HepG2 (cell line): ENCODE results near the gene HLCS. TPM values are rescaled to one million over a fixed set of nuclear protein-coding genes. Genes with fewer than 3 reads are reported as not detected.

Experiments
- FOXA3 ChIP-seq: IDR thresholded peaks from 2 replicates; pipeline ENCODE4 v1.6.1; 2016; ENCODE audit warnings: missing genetic modification reagents, missing compliant biosample characterization
- MIER2 ChIP-seq: IDR thresholded peaks from 2 replicates; pipeline ENCODE4 v1.6.1; 2016; ENCODE audit warnings: missing biosample characterization, missing genetic modification reagents
- MXD1 ChIP-seq: sonication (generic); formaldehyde crosslinking; IDR thresholded peaks from 2 replicates; pipeline ENCODE4 v1.4.0; 2020; ENCODE audit warnings: mild to moderate bottlenecking, missing genetic modification reagents
- PATZ1 ChIP-seq: sonication (generic); formaldehyde crosslinking; IDR thresholded peaks from 2 replicates; pipeline ENCODE4 v1.4.0; 2020; ENCODE audit warnings: missing genetic modification reagents
- TCF7L2 ChIP-seq: IDR thresholded peaks from 2 replicates; pipeline ENCODE4 v1.6.1; 2011; ENCODE audit warnings: mild to moderate bottlenecking, low read depth, low read length, moderate library complexity
- XRCC5 ChIP-seq: fragments of 200-400 bp; formaldehyde crosslinking; optimal IDR thresholded peaks from 2 replicates; pipeline ENCODE3; 2017; ENCODE audit warnings: mild to moderate bottlenecking, low read length
- ZBTB10 ChIP-seq: sonication (generic); formaldehyde crosslinking; IDR thresholded peaks from 2 replicates; pipeline ENCODE4 v1.4.0; 2020; ENCODE audit warnings: missing genetic modification reagents, borderline replicate concordance
- ZFP1 ChIP-seq: IDR thresholded peaks from 2 replicates; pipeline ENCODE4 v1.6.1; 2016
- ZFP36L2 ChIP-seq: sonication (generic); formaldehyde crosslinking; IDR thresholded peaks from 2 replicates; pipeline ENCODE4 v1.4.0; 2020; ENCODE audit warnings: missing genetic modification reagents
- ZIK1 ChIP-seq: sonication (generic); formaldehyde crosslinking; IDR thresholded peaks from 2 replicates; pipeline ENCODE4 v1.5.0; 2020; ENCODE audit warnings: mild to moderate bottlenecking, low read depth, missing genetic modification reagents, borderline replicate concordance
- ZNF160 ChIP-seq: sonication (generic); formaldehyde crosslinking; IDR thresholded peaks from 2 replicates; pipeline ENCODE4 v1.8.0; 2022; ENCODE audit warnings: mild to moderate bottlenecking, inconsistent platforms, missing genetic modification reagents
- ZNF318 ChIP-seq: sonication (generic); formaldehyde crosslinking; IDR thresholded peaks from 2 replicates; pipeline ENCODE4 v1.4.0; 2020; ENCODE audit warnings: mild to moderate bottlenecking, missing genetic modification reagents
- ZNF577 ChIP-seq: sonication (generic); formaldehyde crosslinking; IDR thresholded peaks from 2 replicates; pipeline ENCODE4 v1.4.0; 2020; ENCODE audit warnings: mild to moderate bottlenecking, low read depth, missing genetic modification reagents, borderline replicate concordance
- ZNF710 ChIP-seq: sonication (generic); formaldehyde crosslinking; IDR thresholded peaks from 2 replicates; pipeline ENCODE4 v1.5.0; 2020; ENCODE audit warnings: mild to moderate bottlenecking, missing genetic modification reagents, borderline replicate concordance
- ZNF790 ChIP-seq: sonication (generic); formaldehyde crosslinking; IDR thresholded peaks from 2 replicates; pipeline ENCODE4 v1.8.0; 2022; ENCODE audit warnings: missing genetic modification reagents, mild to moderate bottlenecking, borderline replicate concordance
- polyA plus RNA-seq, 8 experiments: library from polyadenylated mRNA; depleted of rRNA in 3 of 8; stranded (reverse) in 7 of 8; unstranded in 1 of 8; fragments of >200 nt; fragmentation: Illumina TruSeq in 4 of 8; extraction: Trizol in 4 of 8; gene quantifications; 2 replicates each; pipeline versions ENCODE4 v1.2.1 to v1.2.3, GENCODE V29; 2011 to 2016; ENCODE audit warnings: low read depth in 4 of 8, missing spikeins in 1 of 8, mixed read lengths in 1 of 8; ENCODE audit not compliant: insufficient read depth in 1 of 8
- total RNA-seq, 5 experiments: library from RNA; depleted of rRNA; stranded (reverse); fragments of >200 nt; fragmentation: Illumina TruSeq; extraction: Trizol; gene quantifications; 2 replicates each; pipeline ENCODE4 v1.2.3, GENCODE V29; 2016; ENCODE audit warnings: low read depth in 1 of 5

HLCS gene
- total and polyA plus RNA-seq, 2 of the 13 experiments (the other 11 are each of a cell fraction or from before 2014, with no cell fraction given): 7.9 to 12.3 TPM

GRCh38 chr21:36987845-36988244, 21.4 kb upstream of the HLCS start (continued):
- peak; percentile 61 for TF ChIP-seq FOXA3 (CRISPR knock-in tag)
- TF ChIP-seq MXD1 (CRISPR knock-in tag): no peak
- TF ChIP-seq ZNF710 (CRISPR knock-in tag): no peak
- no peak for TF ChIP-seq ZBTB10 (CRISPR knock-in tag)
- no peak for TF ChIP-seq ZFP36L2 (CRISPR knock-in tag)
- TF ChIP-seq ZNF577 (CRISPR knock-in tag): no peak
- no peak for TF ChIP-seq ZFP1 (CRISPR knock-in tag)
- TF ChIP-seq XRCC5: no peak
- no peak for TF ChIP-seq ZNF160
- no peak for TF ChIP-seq TCF7L2
- no peak for TF ChIP-seq MIER2 (CRISPR knock-in tag)
- TF ChIP-seq ZNF318 (CRISPR knock-in tag): no peak
- no peak for TF ChIP-seq ZNF790 (CRISPR knock-in tag)
- TF ChIP-seq PATZ1: no peak
- no peak for TF ChIP-seq ZIK1 (CRISPR knock-in tag)
